H1 (cell line): ENCODE measurements around the gene CLCA1.

Experiments used
- ATF2 ChIP-seq: IDR thresholded peaks from 2 replicates; pipeline ENCODE4 v1.6.1; 2012; ENCODE audit warnings: low read length, inconsistent platforms
- BRCA1 ChIP-seq: IDR thresholded peaks from 2 replicates; pipeline ENCODE4 v1.6.1; 2012; ENCODE audit warnings: low read depth, low read length, improper control_type of control experiment
- CHD7 ChIP-seq: fragments of 300-600 bp; sonication (generic); IDR thresholded peaks from 2 replicates; pipeline ENCODE4 v1.7.1; 2012; ENCODE audit warnings: low read length, moderate library complexity, mild to moderate bottlenecking, inconsistent platforms; ENCODE audit not compliant: insufficient replicate concordance
- KDM1A ChIP-seq: fragments of 200-600, 300-600 bp; sonication (generic); IDR thresholded peaks from 2 replicates; pipeline ENCODE4 v1.7.1; 2016; ENCODE audit warnings: mild to moderate bottlenecking, low read length, borderline replicate concordance
- POLR2A ChIP-seq, 2 experiments: IDR thresholded peaks; 1 replicate in 1 of 2; 2 replicates in 1 of 2; pipeline ENCODE4 v1.6.1; 2011; ENCODE audit warnings: low read depth in 2 of 2, low read length in 2 of 2, mild to moderate bottlenecking in 2 of 2; ENCODE audit errors: control extremely low read depth in 1 of 2
- RAD21 ChIP-seq, 2 experiments: IDR thresholded peaks in 1 of 2; conservative IDR thresholded peaks in 1 of 2; 2 replicates each; pipeline ENCODE4 v1.6.1; 2011; ENCODE audit warnings: low read depth in 2 of 2, low read length in 2 of 2, improper control_type of control experiment in 1 of 2, inconsistent platforms in 1 of 2, mild to moderate bottlenecking in 1 of 2, moderate library complexity in 1 of 2
- RFX5 ChIP-seq: IDR thresholded peaks from 2 replicates; pipeline ENCODE4 v1.6.1; 2011; ENCODE audit warnings: low read depth, low read length, improper control_type of control experiment, borderline replicate concordance
- SP1 ChIP-seq: IDR thresholded peaks from 2 replicates; pipeline ENCODE4 v1.6.1; 2011; ENCODE audit warnings: low read depth, low read length
- SP2 ChIP-seq: IDR thresholded peaks from 2 replicates; pipeline ENCODE4 v1.6.1; 2012; ENCODE audit warnings: mild to moderate bottlenecking, low read length, inconsistent platforms
- TAF1 ChIP-seq: IDR thresholded peaks from 2 replicates; pipeline ENCODE4 v1.6.1; 2011; ENCODE audit warnings: mild to moderate bottlenecking, low read depth, low read length
- ZNF274 ChIP-seq: IDR thresholded peaks from 2 replicates; pipeline ENCODE4 v1.7.0; 2012; ENCODE audit warnings: low read length, borderline replicate concordance; ENCODE audit errors: extremely low read depth
- TF ChIP-seq, protein P1 (sequence below), 3 experiments: IDR thresholded peaks; 1 replicate in 2 of 3; 2 replicates in 1 of 3; pipeline versions ENCODE4 v1.5.1 to v1.6.1; 2011; ENCODE audit warnings: low read length in 3 of 3, mild to moderate bottlenecking in 3 of 3, inconsistent platforms in 2 of 3, low read depth in 1 of 3, moderate library complexity in 1 of 3; ENCODE audit not compliant: insufficient read depth in 1 of 3; ENCODE audit errors: control extremely low read depth in 1 of 3

DNA sequence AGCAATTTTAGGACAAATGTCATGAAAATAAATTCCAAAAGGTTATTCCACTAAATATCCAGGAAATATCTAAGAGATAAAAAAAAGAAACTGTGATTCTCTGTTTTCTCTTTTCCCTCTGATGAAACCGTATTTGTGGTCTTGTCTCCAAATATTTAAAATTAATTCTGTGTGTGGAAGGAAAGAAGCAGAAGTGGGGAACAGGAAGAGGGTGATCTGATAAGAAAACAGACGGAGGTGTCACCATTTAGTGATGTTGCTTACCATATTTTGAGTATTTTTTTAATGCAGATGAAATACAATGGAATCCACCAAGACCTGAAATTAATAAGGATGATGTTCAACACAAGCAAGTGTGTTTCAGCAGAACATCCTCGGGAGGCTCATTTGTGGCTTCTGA is 29.6 kb downstream of the CLCA1 start:
- TF ChIP-seq, protein P1, sequence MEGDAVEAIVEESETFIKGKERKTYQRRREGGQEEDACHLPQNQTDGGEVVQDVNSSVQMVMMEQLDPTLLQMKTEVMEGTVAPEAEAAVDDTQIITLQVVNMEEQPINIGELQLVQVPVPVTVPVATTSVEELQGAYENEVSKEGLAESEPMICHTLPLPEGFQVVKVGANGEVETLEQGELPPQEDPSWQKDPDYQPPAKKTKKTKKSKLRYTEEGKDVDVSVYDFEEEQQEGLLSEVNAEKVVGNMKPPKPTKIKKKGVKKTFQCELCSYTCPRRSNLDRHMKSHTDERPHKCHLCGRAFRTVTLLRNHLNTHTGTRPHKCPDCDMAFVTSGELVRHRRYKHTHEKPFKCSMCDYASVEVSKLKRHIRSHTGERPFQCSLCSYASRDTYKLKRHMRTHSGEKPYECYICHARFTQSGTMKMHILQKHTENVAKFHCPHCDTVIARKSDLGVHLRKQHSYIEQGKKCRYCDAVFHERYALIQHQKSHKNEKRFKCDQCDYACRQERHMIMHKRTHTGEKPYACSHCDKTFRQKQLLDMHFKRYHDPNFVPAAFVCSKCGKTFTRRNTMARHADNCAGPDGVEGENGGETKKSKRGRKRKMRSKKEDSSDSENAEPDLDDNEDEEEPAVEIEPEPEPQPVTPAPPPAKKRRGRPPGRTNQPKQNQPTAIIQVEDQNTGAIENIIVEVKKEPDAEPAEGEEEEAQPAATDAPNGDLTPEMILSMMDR (IDR thresholded peaks at IDR 0.05; ENCODE audit: control extremely low read depth in 1 of 3, insufficient read depth in 1 of 3, low read depth in 1 of 3, low read length in 3 of 3) = no peak
- TF ChIP-seq KDM1A (no peak), CHD7 (no peak), POLR2A (IDR thresholded peaks at IDR 0.05; ENCODE audit: control extremely low read depth in 1 of 2, low read depth in 2 of 2, low read length in 2 of 2) (no peak), ATF2 (no peak), SP2 (no peak), RFX5 (no peak), TAF1 (no peak), ZNF274 (no peak), BRCA1 (no peak), SP1 (no peak), RAD21 (IDR thresholded peaks at IDR 0.05 in 1 of 2, conservative IDR thresholded peaks at IDR 0.05 in 1 of 2; ENCODE audit: low read depth in 2 of 2, low read length in 2 of 2) (no peak)
